ENCODE data around the gene SVOP. TPM values are rescaled to one million over a fixed set of nuclear protein-coding genes. Genes with fewer than 3 reads are reported as not detected.
A peak's percentile ranks its signal among the peaks of the same experiment; 100 is the strongest.

Gene SVOP
- total RNA-seq, 6 experiments from 2014 or later = not detected

DNA sequence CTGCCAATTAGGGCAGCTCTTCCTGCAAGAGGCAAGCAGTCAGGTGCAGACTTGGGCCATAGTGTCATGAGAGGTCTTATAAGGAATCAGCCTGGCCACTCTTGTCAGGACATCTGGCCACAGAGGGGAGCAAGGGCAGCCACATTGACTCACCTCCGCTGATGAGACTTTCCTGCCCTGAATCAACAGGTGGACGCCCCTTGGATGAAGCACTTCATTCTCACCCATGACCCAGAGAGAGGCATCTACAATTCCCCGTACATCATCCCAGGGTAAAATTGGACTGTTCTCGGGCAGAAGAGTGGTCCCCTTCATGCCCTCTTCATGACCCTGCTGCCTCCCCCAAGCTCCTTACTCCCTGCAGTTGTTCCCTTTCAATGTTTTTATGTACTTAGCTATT lies 124.1 kb downstream of the SVOP start:
- Histone ChIP-seq H3K4me3 (no peak overlapping the region), H3K27ac (no peak overlapping the region), H3K9me3 (no peaks in the 10 kb centered on the region), H3K27me3 (no peaks in the 10 kb centered on the region), H3K4me1 (no peaks in the 10 kb centered on the region), H3K36me3 (peaks cover 0 to 30% (median 10%) of the 10 kb centered on the region in 4 donors)
- intact Hi-C loops (cut with DNase I) = loop anchor here in 1 of 2 donors (10.0 kb wide), 1 partner anchor 48 kb away; no protein-coding TSS in a partner anchor
- no peak for DNase-seq
- no peak for TF ChIP-seq POLR2A (IDR thresholded peaks at IDR 0.05)
- TF ChIP-seq CTCF (IDR thresholded peaks at IDR 0.05) = no peak
- ATAC-seq = no peak
- WGBS (ENCODE audit: insufficient coverage, low coverage, low lambda C conversion rate, missing lambda C conversion rate) = 83% methylated on average over 4 of the region's 4 CpGs

- Histone ChIP-seq H3K27ac (no peak overlapping the region), H3K27me3 (no peaks in the 10 kb centered on the region), H3K4me3 (no peak overlapping the region), H3K4me1 (no peaks in the 10 kb centered on the region), H3K9me3 (no peaks in the 10 kb centered on the region), H3K36me3 (peaks cover 0 to 30% (median 10%) of the 10 kb centered on the region in 4 donors)
- intact Hi-C loops (cut with DNase I) = loop anchor here in 1 of 2 donors (10.0 kb wide), 1 partner anchor 48 kb away; no protein-coding TSS in a partner anchor
- ATAC-seq (no peak), DNase-seq (peak in 1 of 3 donors; percentile 10)
- TF ChIP-seq CTCF (IDR thresholded peaks at IDR 0.05) (no peak), POLR2A (IDR thresholded peaks at IDR 0.05) (no peak)
- 66% methylated on average over 7 of the region's 8 CpGs for WGBS (ENCODE audit: insufficient coverage, low coverage, low lambda C conversion rate, missing lambda C conversion rate)
Measured at GRCh38 chr12:108896336-108896735, 124.5 kb downstream of the SVOP start.

- no peak for TF ChIP-seq CTCF (IDR thresholded peaks at IDR 0.05)
- no peak for TF ChIP-seq POLR2A (IDR thresholded peaks at IDR 0.05)
- H3K27me3 ChIP-seq = no peaks in the 10 kb centered on the region
- H3K4me1 ChIP-seq = no peaks in the 10 kb centered on the region
- peaks cover 0 to 24% (median 10%) of the 10 kb centered on the region in 4 donors for H3K36me3 ChIP-seq
- H3K9me3 ChIP-seq = no peaks in the 10 kb centered on the region
- H3K4me3 ChIP-seq = no peak overlapping the region
- WGBS (ENCODE audit: insufficient coverage, low coverage, low lambda C conversion rate, missing lambda C conversion rate) = 87% methylated on average over 4 of the region's 5 CpGs
- H3K27ac ChIP-seq = no peak overlapping the region
- ATAC-seq (no peak), DNase-seq (no peak)
- intact Hi-C loops (cut with DNase I) = loop anchor here in 1 of 2 donors (10.0 kb wide), 1 partner anchor 49 kb away; no protein-coding TSS in a partner anchor
Measured at GRCh38 chr12:108895220-108895802, 125.6 kb downstream of the SVOP start.

DNA sequence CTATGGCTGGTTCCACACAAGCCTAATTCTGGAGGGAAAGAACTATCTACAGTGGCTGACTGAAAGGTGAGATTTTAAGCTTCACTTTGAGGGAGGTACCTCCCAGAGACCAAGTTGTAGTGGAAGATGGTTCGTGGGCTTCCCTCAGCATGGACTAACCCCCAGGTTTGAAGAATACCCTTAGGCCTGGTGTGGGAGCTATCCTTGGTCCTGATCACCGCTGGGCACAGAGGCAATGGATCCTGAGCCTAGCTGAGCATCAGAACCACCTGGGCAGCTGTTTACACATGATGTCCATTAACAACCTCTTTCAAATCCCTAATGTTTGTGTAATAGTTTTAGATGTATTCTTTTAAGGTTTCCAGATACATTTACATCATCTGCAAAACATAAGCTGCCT lies 130.7 kb downstream of the SVOP start:
- no peak for DNase-seq
- TF ChIP-seq POLR2A (IDR thresholded peaks at IDR 0.05) = no peak
- TF ChIP-seq CTCF (IDR thresholded peaks at IDR 0.05) = no peak
- no peaks in the 10 kb centered on the region for H3K27me3 ChIP-seq

More for the DNA sequence above, 130.7 kb downstream of the SVOP start:
- no peaks in the 10 kb centered on the region for H3K9me3 ChIP-seq
- peaks cover 0 to 35% (median 15%) of the 10 kb centered on the region in 4 donors for H3K4me1 ChIP-seq
- intact Hi-C loops (cut with DNase I) = loop anchor here in 1 of 2 donors (10.0 kb wide), 1 partner anchor 55 kb away; no protein-coding TSS in a partner anchor
- ATAC-seq = no peak
- H3K27ac ChIP-seq = no peak overlapping the region
- H3K4me3 ChIP-seq = no peak overlapping the region
- WGBS (ENCODE audit: insufficient coverage, low coverage, low lambda C conversion rate, missing lambda C conversion rate) = 90% methylated on average over 2 of the region's 2 CpGs
- peaks cover 0 to 16% (median 3%) of the 10 kb centered on the region in 4 donors for H3K36me3 ChIP-seq
